ENCODE measurements around the gene SOD1. TPM values are rescaled to one million over a fixed set of nuclear protein-coding genes. Genes with fewer than 3 reads are reported as not detected.

The SOD1 gene
- total and polyA plus RNA-seq, 4 donors = 167 to 479 (median 252) TPM

- Histone ChIP-seq H3K9me3 (ENCODE audit: control insufficient read depth, low read length) (no peaks in the 10 kb centered on the region), H3K36me3 (ENCODE audit: control insufficient read depth in 1 of 2, insufficient read depth in 2 of 2, low read length in 1 of 2) (peaks cover 3 to 8% of the 10 kb centered on the region in 2 donors), H3K4me3 (ENCODE audit: low read length in 2 of 2) (no peak overlapping the region), H3K4me1 (ENCODE audit: control insufficient read depth in 1 of 2, insufficient read depth in 2 of 2, low read length in 2 of 2) (no peaks in the 10 kb centered on the region), H3K27ac (ENCODE audit: low read depth in 1 of 2, low read length in 2 of 2) (no peak overlapping the region), H3K27me3 (ENCODE audit: control insufficient read depth in 1 of 2, insufficient read depth in 2 of 2, low read length in 1 of 2) (no peaks in the 10 kb centered on the region)
- WGBS, 2 donors = 75 to 83% methylated on average over 5 of the region's 5 CpGs
- ATAC-seq (ENCODE audit: low FRiP score) (no peak), DNase-seq (no peak)
- intact Hi-C loops (cut with DNase I) = no loop called here
These were observed 23.5 kb downstream of the SOD1 start for GRCh38 chr21:31683029-31683428.

DNA sequence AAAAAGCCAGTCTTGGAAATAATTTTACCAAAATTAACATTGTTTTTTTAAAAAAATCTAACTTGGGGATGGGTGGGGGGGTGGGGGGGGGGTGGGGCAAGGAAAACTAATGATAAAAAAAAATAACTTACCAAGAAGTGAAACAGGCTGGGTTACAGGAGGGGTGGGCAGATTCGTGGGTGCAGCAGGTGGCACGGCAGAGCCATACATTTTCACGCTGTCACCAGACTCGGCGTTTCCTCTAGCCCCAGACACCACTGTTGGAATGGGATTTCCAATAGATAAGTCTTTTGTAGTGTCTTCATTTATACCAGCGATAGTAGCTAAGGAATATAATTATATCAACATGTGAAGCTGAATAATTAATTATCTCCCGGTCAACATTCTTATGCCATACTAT lies 25.4 kb downstream of the SOD1 start:
- Histone ChIP-seq H3K36me3 (ENCODE audit: control insufficient read depth in 1 of 2, insufficient read depth in 2 of 2, low read length in 1 of 2) (peaks cover 3 to 8% of the 10 kb centered on the region in 2 donors), H3K4me1 (ENCODE audit: control insufficient read depth in 1 of 2, insufficient read depth in 2 of 2, low read length in 2 of 2) (no peaks in the 10 kb centered on the region), H3K9me3 (ENCODE audit: control insufficient read depth, low read length) (no peaks in the 10 kb centered on the region), H3K27ac (ENCODE audit: low read depth in 1 of 2, low read length in 2 of 2) (no peak overlapping the region), H3K4me3 (ENCODE audit: low read length in 2 of 2) (no peak overlapping the region), H3K27me3 (ENCODE audit: control insufficient read depth in 1 of 2, insufficient read depth in 2 of 2, low read length in 1 of 2) (no peaks in the 10 kb centered on the region)
- WGBS, 2 donors = 93 to 95% methylated on average over 7 of the region's 7 CpGs
- no peak for DNase-seq
- intact Hi-C loops (cut with DNase I) = no loop called here
- ATAC-seq (ENCODE audit: low FRiP score) = no peak

GRCh38 chr21:31686272-31686915 lies 26.9 kb downstream of the SOD1 start:
- Histone ChIP-seq H3K27me3 (ENCODE audit: control insufficient read depth in 1 of 2, insufficient read depth in 2 of 2, low read length in 1 of 2) (no peaks in the 10 kb centered on the region), H3K36me3 (ENCODE audit: control insufficient read depth in 1 of 2, insufficient read depth in 2 of 2, low read length in 1 of 2) (peaks cover 3 to 10% of the 10 kb centered on the region in 2 donors), H3K4me1 (ENCODE audit: control insufficient read depth in 1 of 2, insufficient read depth in 2 of 2, low read length in 2 of 2) (no peaks in the 10 kb centered on the region), H3K27ac (ENCODE audit: low read depth in 1 of 2, low read length in 2 of 2) (no peak overlapping the region), H3K4me3 (ENCODE audit: low read length in 2 of 2) (no peak overlapping the region), H3K9me3 (ENCODE audit: control insufficient read depth, low read length) (no peaks in the 10 kb centered on the region)
- WGBS, 2 donors = 82 to 85% methylated on average over 7 of the region's 7 CpGs
- intact Hi-C loops (cut with DNase I) = no loop called here
- no peak for ATAC-seq (ENCODE audit: low FRiP score)
- no peak for DNase-seq

DNA sequence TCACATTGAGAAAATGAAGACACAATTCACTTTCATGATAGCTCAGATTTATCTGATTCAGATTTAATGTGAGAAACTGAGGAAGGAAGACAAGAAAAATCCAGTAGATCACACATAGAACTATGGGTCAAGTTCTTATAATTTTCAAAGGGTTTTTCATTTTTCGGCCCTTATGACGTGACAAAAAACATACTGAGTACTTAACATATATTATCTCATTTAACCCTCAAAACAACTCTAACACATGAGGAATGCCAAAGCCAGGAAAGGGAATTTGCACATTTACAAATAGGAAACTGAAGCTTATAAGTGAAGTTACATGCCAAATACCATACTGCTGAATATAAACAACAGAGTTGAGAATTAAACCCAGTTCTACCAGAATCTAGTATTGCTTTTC lies 27.6 kb downstream of the SOD1 start:
- H3K4me1 ChIP-seq (ENCODE audit: control insufficient read depth in 1 of 2, insufficient read depth in 2 of 2, low read length in 2 of 2) = no peaks in the 10 kb centered on the region
- intact Hi-C loops (cut with DNase I) = no loop called here
- no peak for ATAC-seq (ENCODE audit: low FRiP score)
- no peak for DNase-seq
- no peak overlapping the region for H3K4me3 ChIP-seq (ENCODE audit: low read length in 2 of 2)
- H3K9me3 ChIP-seq (ENCODE audit: control insufficient read depth, low read length) = no peaks in the 10 kb centered on the region
- H3K27ac ChIP-seq (ENCODE audit: low read depth in 1 of 2, low read length in 2 of 2) = no peak overlapping the region
- H3K27me3 ChIP-seq (ENCODE audit: control insufficient read depth in 1 of 2, insufficient read depth in 2 of 2, low read length in 1 of 2) = no peaks in the 10 kb centered on the region
- peaks cover 3 to 10% of the 10 kb centered on the region in 2 donors for H3K36me3 ChIP-seq (ENCODE audit: control insufficient read depth in 1 of 2, insufficient read depth in 2 of 2, low read length in 1 of 2)
- 89 to 92% methylated on average over 2 of the region's 2 CpGs for WGBS, 2 donors

GRCh38 chr21:31688603-31689368 lies 29.3 kb downstream of the SOD1 start:
- no peak overlapping the region for H3K27ac ChIP-seq (ENCODE audit: low read depth in 1 of 2, low read length in 2 of 2)
- intact Hi-C loops (cut with DNase I) = no loop called here
- H3K4me1 ChIP-seq (ENCODE audit: control insufficient read depth in 1 of 2, insufficient read depth in 2 of 2, low read length in 2 of 2) = no peaks in the 10 kb centered on the region
- H3K9me3 ChIP-seq (ENCODE audit: control insufficient read depth, low read length) = no peaks in the 10 kb centered on the region
- DNase-seq (no peak), ATAC-seq (ENCODE audit: low FRiP score) (no peak)
- H3K36me3 ChIP-seq (ENCODE audit: control insufficient read depth in 1 of 2, insufficient read depth in 2 of 2, low read length in 1 of 2) = peaks cover 3 to 9% of the 10 kb centered on the region in 2 donors
- H3K4me3 ChIP-seq (ENCODE audit: low read length in 2 of 2) = no peak overlapping the region
- WGBS, 2 donors = 90 to 92% methylated on average over 5 of the region's 5 CpGs
- no peaks in the 10 kb centered on the region for H3K27me3 ChIP-seq (ENCODE audit: control insufficient read depth in 1 of 2, insufficient read depth in 2 of 2, low read length in 1 of 2)

- Histone ChIP-seq H3K27ac (ENCODE audit: low read depth in 1 of 2, low read length in 2 of 2) (no peak overlapping the region), H3K9me3 (ENCODE audit: control insufficient read depth, low read length) (no peaks in the 10 kb centered on the region), H3K36me3 (ENCODE audit: control insufficient read depth in 1 of 2, insufficient read depth in 2 of 2, low read length in 1 of 2) (peaks cover 3 to 5% of the 10 kb centered on the region in 2 donors), H3K4me1 (ENCODE audit: control insufficient read depth in 1 of 2, insufficient read depth in 2 of 2, low read length in 2 of 2) (no peaks in the 10 kb centered on the region), H3K27me3 (ENCODE audit: control insufficient read depth in 1 of 2, insufficient read depth in 2 of 2, low read length in 1 of 2) (no peaks in the 10 kb centered on the region), H3K4me3 (ENCODE audit: low read length in 2 of 2) (no peak overlapping the region)
- WGBS, 2 donors = 96% methylated on average over 16 of the region's 16 CpGs
- DNase-seq (no peak), ATAC-seq (ENCODE audit: low FRiP score) (no peak)
- intact Hi-C loops (cut with DNase I) = no loop called here
These were observed 33.7 kb downstream of the SOD1 start for GRCh38 chr21:31693222-31693621.

- intact Hi-C loops (cut with DNase I) = no loop called here
- Histone ChIP-seq H3K27ac (ENCODE audit: low read depth in 1 of 2, low read length in 2 of 2) (no peak overlapping the region), H3K9me3 (ENCODE audit: control insufficient read depth, low read length) (no peaks in the 10 kb centered on the region), H3K4me1 (ENCODE audit: control insufficient read depth in 1 of 2, insufficient read depth in 2 of 2, low read length in 2 of 2) (no peaks in the 10 kb centered on the region), H3K4me3 (ENCODE audit: low read length in 2 of 2) (no peak overlapping the region), H3K36me3 (ENCODE audit: control insufficient read depth in 1 of 2, insufficient read depth in 2 of 2, low read length in 1 of 2) (peaks cover 3% of the 10 kb centered on the region in 2 donors), H3K27me3 (ENCODE audit: control insufficient read depth in 1 of 2, insufficient read depth in 2 of 2, low read length in 1 of 2) (no peaks in the 10 kb centered on the region)
- ATAC-seq (ENCODE audit: low FRiP score) = no peak
- 90 to 97% methylated on average over 6 of the region's 6 CpGs for WGBS, 2 donors
- DNase-seq = no peak
These were observed 36.9 kb downstream of the SOD1 start for GRCh38 chr21:31696424-31696823.

DNA sequence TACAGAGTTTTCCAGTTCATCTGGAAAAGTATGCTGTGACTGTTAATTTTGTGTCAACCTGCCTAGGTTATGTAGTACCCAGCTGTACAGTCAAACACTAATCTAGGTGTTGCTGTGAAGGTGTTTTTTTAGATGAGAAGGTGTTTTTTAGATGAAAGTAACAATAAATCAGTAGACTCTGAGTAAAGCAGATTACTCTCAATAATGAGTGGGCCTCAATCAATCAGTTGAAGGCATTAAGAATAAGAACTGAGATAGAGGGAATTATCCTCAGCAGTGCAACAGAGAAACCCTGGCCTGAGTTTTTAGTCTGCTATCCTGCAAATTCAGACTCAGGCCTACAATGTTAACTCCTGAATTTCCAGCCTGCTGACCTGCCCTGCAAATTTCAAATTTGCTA lies 39.0 kb downstream of the SOD1 start:
- Histone ChIP-seq H3K4me1 (ENCODE audit: control insufficient read depth in 1 of 2, insufficient read depth in 2 of 2, low read length in 2 of 2) (no peaks in the 10 kb centered on the region), H3K27me3 (ENCODE audit: control insufficient read depth in 1 of 2, insufficient read depth in 2 of 2, low read length in 1 of 2) (no peaks in the 10 kb centered on the region), H3K4me3 (ENCODE audit: low read length in 2 of 2) (no peak overlapping the region), H3K9me3 (ENCODE audit: control insufficient read depth, low read length) (no peaks in the 10 kb centered on the region), H3K36me3 (ENCODE audit: control insufficient read depth in 1 of 2, insufficient read depth in 2 of 2, low read length in 1 of 2) (peaks cover 3% of the 10 kb centered on the region in 2 donors), H3K27ac (ENCODE audit: low read depth in 1 of 2, low read length in 2 of 2) (no peak overlapping the region)
- intact Hi-C loops (cut with DNase I) = no loop called here
- ATAC-seq (ENCODE audit: low FRiP score) (no peak), DNase-seq (no peak)

DNA sequence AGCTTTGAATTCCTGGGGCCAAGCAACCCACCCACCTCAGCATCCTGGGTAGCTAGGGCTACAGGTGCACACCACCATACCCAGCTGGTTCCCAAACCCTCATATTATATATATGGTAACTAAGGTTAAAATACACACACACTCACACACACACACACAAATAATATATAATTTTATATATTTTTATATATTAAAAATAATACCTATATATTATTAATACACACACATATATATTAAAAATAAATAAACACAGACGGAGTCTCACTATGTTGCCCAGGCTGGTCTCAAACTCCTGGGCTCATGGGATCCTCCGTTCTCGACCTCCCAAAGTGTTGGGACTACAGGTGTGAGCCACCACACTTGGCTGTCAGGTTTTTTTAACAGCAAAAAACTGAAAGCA lies 40.5 kb downstream of the SOD1 start:
- no peak overlapping the region for H3K27ac ChIP-seq (ENCODE audit: low read depth in 1 of 2, low read length in 2 of 2)
- intact Hi-C loops (cut with DNase I) = no loop called here
- 98% methylated on average over 3 of the region's 3 CpGs for WGBS, 2 donors
- ATAC-seq (ENCODE audit: low FRiP score) (no peak), DNase-seq (no peak)
- H3K36me3 ChIP-seq (ENCODE audit: control insufficient read depth in 1 of 2, insufficient read depth in 2 of 2, low read length in 1 of 2) = peaks cover 1 to 3% of the 10 kb centered on the region in 2 donors
- H3K9me3 ChIP-seq (ENCODE audit: control insufficient read depth, low read length) = no peaks in the 10 kb centered on the region
- no peak overlapping the region for H3K4me3 ChIP-seq (ENCODE audit: low read length in 2 of 2)
- no peaks in the 10 kb centered on the region for H3K4me1 ChIP-seq (ENCODE audit: control insufficient read depth in 1 of 2, insufficient read depth in 2 of 2, low read length in 2 of 2)
- no peaks in the 10 kb centered on the region for H3K27me3 ChIP-seq (ENCODE audit: control insufficient read depth in 1 of 2, insufficient read depth in 2 of 2, low read length in 1 of 2)

Measured in aorta (tissue), 5 donors.